T-helper 1 cell treated with Interleukin-12 subunit alpha and Interleukin-12 subunit beta and Interleukin-4 antibody, amounts not matched to agents 30 μg/mL and 1 μg/mL, for 36 hours (primary cell): ENCODE data around the gene PPP2R5A.
"Not testable (repeated sequence)": the region's sequence is repeated elsewhere in the genome, so short reads cannot be mapped to it uniquely, and the experiment has no call there.

Experiments used
- H3K27ac Mint-ChIP-seq: one replicate; pipeline ENCODE4 v1.8.0; 2021; ENCODE audit warnings: mild to moderate bottlenecking, mixed read lengths
- H3K27me3 Mint-ChIP-seq: one replicate; pipeline ENCODE4 v1.8.0; 2021; ENCODE audit warnings: low read depth, mixed read lengths
- H3K36me3 Mint-ChIP-seq: one replicate; pipeline ENCODE4 v1.8.0; 2021; ENCODE audit warnings: low read depth, mixed read lengths
- H3K4me1 Mint-ChIP-seq: one replicate; pipeline ENCODE4 v1.8.0; 2021; ENCODE audit warnings: low read depth, mixed read lengths
- H3K4me3 Mint-ChIP-seq: one replicate; pipeline ENCODE4 v1.8.0; 2021; ENCODE audit warnings: mild to moderate bottlenecking, moderate library complexity, mixed read lengths
- H3K9me3 Mint-ChIP-seq: one replicate; pipeline ENCODE4 v1.8.0; 2021; ENCODE audit warnings: mixed read lengths

Gene PPP2R5A

DNA sequence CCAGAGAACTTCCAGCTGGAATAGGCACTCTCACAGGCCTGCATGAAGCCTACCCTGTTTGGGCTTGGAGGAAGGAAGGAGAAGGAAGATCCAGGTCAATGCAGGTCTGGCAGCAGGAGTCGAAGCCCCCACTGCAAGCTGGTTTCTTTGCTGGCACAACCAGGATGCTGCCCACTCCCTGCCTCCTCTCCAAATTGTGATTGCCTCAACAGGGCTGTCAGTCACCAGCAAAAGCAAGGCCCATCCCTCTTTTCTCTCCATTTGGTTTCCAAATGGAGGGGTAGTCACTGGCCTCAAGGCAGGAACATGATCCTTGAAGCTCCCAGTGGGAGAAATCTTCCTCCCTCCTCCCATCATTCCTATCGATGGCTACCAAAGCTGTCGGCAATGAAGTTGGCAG is 92.4 kb downstream of the PPP2R5A start:
- H3K36me3 Mint-ChIP-seq = peaks cover 47% of the 10 kb centered on the region
- H3K4me1 Mint-ChIP-seq = no peaks in the 10 kb centered on the region
- H3K9me3 Mint-ChIP-seq = no peaks in the 10 kb centered on the region
- H3K4me3 Mint-ChIP-seq = no peak overlapping the region
- no peak overlapping the region for H3K27ac Mint-ChIP-seq
- H3K27me3 Mint-ChIP-seq = no peaks in the 10 kb centered on the region

DNA sequence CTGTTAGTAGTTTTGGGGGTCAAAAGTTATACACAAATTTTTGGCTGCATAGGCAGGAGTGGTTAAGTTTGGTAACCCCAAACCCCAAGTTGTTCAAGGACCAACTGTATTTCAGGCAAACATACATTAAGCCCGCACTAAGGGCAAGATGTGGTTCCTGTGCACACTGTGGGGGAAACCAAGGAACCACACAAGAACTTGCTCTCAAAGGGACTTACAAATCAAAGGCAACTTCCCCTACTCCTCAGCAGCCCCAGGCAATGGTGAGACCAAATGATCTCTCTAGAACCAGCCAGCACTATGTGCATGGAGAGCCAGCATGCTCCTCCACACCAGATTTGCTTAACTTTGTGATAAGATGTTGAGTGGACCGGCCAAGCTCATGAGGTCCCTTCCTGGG is 94.2 kb downstream of the PPP2R5A start:
- Mint-ChIP-seq H3K4me3 (no peak overlapping the region), H3K4me1 (no peaks in the 10 kb centered on the region), H3K36me3 (peaks cover 35% of the 10 kb centered on the region), H3K27me3 (no peaks in the 10 kb centered on the region), H3K27ac (no peak overlapping the region), H3K9me3 (no peaks in the 10 kb centered on the region)

DNA sequence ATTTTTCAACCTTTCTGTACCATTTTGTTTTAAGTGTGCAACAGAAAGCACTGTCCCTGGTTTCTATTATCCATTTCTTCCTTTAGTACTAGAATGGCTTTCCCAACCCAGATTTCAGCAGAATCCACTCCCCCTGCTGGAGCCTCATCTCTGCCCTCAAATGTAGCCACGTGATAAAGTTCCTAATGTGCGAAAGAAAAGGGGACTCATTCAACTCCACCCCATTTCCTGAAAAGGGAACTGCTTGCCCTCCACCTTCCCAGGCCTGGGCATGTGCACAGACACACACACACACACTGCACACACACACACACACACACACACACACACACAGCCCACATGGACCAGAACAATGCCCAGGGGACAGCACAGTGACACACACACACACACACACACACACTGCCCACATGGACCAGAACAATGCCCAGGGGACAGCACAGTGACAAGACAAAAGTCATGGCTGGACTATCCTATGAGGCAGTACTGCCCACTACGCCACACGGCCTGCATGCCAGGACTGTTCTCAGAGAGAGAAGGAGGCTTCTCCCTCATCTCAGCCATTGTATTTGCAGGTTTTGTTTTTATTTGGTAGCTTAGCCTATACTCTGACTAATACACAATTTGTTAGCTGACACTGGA is 96.3 kb downstream of the PPP2R5A start:
- peaks cover 4% of the 10 kb centered on the region for H3K4me1 Mint-ChIP-seq
- H3K27ac Mint-ChIP-seq = no peak overlapping the region
- no peaks in the 10 kb centered on the region for H3K9me3 Mint-ChIP-seq
- H3K27me3 Mint-ChIP-seq = no peaks in the 10 kb centered on the region
- peaks cover 40% of the 10 kb centered on the region for H3K36me3 Mint-ChIP-seq
- H3K4me3 Mint-ChIP-seq = no peak overlapping the region

DNA sequence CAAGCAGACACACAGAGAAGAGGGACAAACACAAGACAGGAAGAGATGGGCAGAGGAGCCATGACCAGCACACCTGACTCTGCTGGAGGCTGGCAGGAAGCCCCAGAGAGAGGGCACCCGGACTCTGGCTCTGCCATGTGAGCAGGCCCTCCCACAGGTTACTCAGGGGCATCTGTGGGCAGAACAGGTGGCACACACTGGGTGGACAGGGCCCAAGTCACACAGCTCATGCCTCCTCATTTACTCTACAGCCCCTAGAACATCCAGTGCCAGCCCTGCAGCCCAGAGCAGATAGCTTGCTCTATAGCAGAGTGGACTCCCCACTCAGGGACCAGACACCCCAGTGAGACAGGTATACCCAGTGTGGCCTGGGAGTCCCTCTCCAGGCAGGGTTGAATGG is 100.8 kb downstream of the PPP2R5A start:
- H3K36me3 Mint-ChIP-seq = peaks cover 40% of the 10 kb centered on the region
- H3K4me3 Mint-ChIP-seq = no peak overlapping the region
- H3K27me3 Mint-ChIP-seq = no peaks in the 10 kb centered on the region
- peaks cover 6% of the 10 kb centered on the region for H3K4me1 Mint-ChIP-seq
- H3K27ac Mint-ChIP-seq = no peak overlapping the region
- peaks cover 11% of the 10 kb centered on the region for H3K9me3 Mint-ChIP-seq

DNA sequence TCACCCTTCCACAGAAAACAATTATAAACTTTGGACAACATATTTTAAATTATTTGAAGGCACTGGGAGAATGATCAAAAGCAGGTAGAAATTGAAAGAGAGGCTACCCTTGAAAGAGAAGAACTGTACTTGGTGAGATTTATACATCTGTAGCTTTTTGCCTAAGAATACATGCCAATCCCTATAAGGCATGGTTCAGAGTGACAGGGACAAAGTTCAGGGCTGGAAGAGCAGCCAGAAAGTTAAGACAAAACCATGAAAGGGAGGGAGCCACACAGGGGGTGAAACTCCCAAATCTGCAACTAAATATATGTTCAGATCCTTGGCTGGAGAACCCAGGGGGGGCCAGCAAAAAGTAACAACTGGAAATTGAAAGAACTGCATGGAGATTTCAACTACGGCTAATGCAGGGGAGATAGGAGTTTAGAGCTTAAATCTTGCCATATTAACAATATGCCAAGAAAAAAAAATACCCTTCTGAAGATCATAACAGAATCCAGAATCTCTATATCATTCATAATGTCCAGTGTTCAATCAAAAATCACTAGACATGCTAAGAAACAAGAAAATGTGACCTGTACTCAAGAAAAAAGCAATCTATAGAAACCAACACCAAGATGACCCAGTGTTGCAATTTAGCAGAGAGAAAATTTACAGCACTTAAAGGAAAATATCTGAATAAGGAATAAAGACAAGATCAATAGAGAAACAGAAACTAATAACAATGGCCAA is 103.9 kb downstream of the PPP2R5A start:
- no peak overlapping the region for H3K4me3 Mint-ChIP-seq

DNA sequence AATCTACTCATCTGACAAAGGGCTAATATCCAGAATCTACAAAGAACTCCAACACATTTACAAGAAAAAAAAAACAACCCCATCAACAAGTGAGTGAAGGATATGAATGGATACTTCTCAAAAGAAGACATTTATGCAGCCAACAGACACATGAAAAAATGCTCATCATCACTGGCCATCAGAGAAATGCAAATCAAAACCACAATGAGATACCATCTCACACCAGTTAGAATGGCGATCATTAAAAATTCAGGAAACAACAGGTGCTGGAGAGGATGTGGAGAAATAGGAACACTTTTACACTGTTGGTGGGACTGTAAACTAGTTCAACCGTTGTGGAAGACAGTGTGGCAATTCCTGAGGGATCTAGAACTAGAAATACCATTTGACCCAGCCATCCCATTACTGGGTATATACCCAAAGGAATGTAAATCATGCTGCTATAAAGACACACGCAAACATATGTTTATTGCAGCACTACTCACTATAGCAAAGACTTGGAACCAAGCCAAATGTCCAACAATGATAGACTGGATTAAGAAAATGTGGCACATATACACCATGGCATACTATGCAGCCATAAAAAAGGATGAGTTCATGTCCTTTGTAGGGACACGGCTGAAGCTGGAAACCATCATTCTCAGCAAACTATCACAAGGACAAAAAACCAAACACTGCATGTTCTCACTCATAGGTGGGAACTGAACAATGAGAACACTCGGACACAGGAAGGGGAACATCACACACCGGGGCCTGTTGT is 110.6 kb downstream of the PPP2R5A start:
- peaks cover 20% of the 10 kb centered on the region for H3K9me3 Mint-ChIP-seq
- H3K36me3 Mint-ChIP-seq = peaks cover 38% of the 10 kb centered on the region
- H3K27ac Mint-ChIP-seq, H3K27me3 Mint-ChIP-seq, H3K4me1 Mint-ChIP-seq, H3K4me3 Mint-ChIP-seq: not testable (repeated sequence)

More for the DNA sequence above, 103.9 kb downstream of the PPP2R5A start:
- Mint-ChIP-seq H3K27me3 (no peaks in the 10 kb centered on the region), H3K36me3 (peaks cover 44% of the 10 kb centered on the region), H3K9me3 (peaks cover 21% of the 10 kb centered on the region), H3K4me1 (peaks cover 11% of the 10 kb centered on the region), H3K27ac (no peak overlapping the region)

DNA sequence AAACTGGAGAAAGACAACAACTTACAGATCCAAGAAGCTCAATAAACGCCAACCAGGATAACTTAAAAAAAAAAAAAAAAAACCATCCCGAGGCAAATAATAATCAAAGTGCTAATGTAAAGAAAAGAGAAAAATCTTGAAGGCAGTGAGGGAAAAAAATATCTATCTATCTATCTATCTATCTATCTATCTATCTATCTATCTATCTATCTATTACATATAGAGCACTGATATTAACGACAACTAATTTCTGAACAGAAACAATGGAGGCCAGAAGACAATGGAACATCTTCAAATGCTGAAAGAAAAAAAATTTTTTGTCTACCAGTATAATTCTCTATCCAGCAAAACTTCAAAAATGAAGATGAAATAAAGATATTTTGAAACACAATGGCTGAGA is 111.4 kb downstream of the PPP2R5A start:
- peaks cover 34% of the 10 kb centered on the region for H3K36me3 Mint-ChIP-seq
- H3K9me3 Mint-ChIP-seq = peaks cover 18% of the 10 kb centered on the region
- H3K4me1 Mint-ChIP-seq = peaks cover 2% of the 10 kb centered on the region
- H3K27ac Mint-ChIP-seq = no peak overlapping the region
- no peak overlapping the region for H3K4me3 Mint-ChIP-seq
- H3K27me3 Mint-ChIP-seq = no peaks in the 10 kb centered on the region

DNA sequence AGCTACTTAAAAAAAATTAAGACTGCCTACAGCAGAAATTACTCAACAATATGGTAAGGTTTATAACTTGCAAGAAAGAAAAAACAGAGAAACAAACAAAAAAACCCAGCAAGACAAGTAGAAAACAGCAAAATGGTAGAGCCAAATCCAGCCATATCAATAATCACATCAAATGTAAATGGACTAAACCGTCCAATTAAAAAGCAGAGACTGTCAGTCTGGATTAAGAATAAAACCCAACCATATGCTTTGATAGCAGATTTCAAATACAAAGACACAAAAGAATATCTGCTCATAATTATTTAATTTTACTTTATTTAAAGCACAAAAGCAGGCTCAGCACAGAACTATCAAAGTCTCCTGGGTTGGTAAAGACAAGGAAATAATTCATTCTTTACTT is 112.0 kb downstream of the PPP2R5A start:
- peaks cover 14% of the 10 kb centered on the region for H3K9me3 Mint-ChIP-seq
- no peaks in the 10 kb centered on the region for H3K27me3 Mint-ChIP-seq
- no peak overlapping the region for H3K4me3 Mint-ChIP-seq
- no peaks in the 10 kb centered on the region for H3K4me1 Mint-ChIP-seq
- peaks cover 36% of the 10 kb centered on the region for H3K36me3 Mint-ChIP-seq
- no peak overlapping the region for H3K27ac Mint-ChIP-seq

DNA sequence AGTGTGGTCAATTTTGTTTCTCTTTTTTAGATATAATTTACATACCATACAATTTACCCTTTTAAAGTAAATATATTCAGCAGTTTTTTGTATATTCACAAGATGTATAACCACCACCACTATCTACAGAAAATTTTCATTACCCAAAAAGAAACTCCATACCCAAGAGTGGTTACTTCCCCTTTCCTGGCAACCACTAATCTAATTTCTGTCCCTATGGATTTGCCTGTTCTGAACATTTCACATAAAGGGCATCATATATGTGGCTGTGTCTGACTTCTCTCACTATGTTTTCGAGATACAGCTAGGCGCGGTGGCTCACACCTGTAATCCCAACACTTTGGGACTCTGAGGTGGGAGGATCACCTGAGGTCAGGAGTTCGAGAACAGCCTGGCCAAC is 115.8 kb downstream of the PPP2R5A start:
- H3K27ac Mint-ChIP-seq = no peak overlapping the region
- no peaks in the 10 kb centered on the region for H3K27me3 Mint-ChIP-seq
- H3K36me3 Mint-ChIP-seq = peaks cover 40% of the 10 kb centered on the region
- H3K9me3 Mint-ChIP-seq = peaks cover 9% of the 10 kb centered on the region
- H3K4me1 Mint-ChIP-seq = no peaks in the 10 kb centered on the region
- H3K4me3 Mint-ChIP-seq = no peak overlapping the region

DNA sequence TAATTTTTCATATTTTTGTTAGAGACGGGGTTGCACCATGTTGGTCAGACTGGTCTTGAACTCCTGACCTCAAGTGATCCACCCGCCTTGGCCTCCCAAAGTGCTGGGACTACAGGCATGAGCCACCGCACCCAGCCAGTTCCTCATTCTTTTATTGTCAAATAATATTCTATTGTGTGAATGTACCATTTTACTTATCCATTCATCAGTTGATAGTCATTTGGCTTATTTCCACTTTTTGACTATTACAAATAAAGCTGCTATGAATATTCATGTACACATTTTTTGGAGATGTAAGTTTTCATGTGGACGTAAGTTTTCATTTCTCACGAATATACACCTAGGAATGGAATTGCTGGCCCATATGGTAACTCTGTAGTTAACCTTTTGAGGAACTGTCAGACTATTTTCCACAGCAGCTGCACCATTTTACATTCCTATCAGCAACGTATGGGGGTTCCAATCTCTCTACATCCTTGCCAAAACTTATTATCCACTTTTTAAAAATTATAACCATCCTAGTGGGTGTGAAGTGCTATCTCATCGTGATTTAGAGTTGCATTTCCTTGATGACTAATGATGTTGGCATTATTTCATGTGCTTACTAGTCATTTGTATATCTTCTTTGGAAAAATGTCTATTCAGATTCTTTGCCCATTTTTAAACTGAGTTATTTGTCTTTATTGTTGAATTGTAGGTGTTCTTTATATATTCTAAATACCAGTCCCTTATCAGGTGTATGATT is 116.8 kb downstream of the PPP2R5A start:
- Mint-ChIP-seq H3K9me3 (peaks cover under 1% of the 10 kb centered on the region), H3K4me1 (no peaks in the 10 kb centered on the region), H3K27ac (no peak overlapping the region), H3K36me3 (peaks cover 36% of the 10 kb centered on the region), H3K27me3 (no peaks in the 10 kb centered on the region), H3K4me3 (no peak overlapping the region)

DNA sequence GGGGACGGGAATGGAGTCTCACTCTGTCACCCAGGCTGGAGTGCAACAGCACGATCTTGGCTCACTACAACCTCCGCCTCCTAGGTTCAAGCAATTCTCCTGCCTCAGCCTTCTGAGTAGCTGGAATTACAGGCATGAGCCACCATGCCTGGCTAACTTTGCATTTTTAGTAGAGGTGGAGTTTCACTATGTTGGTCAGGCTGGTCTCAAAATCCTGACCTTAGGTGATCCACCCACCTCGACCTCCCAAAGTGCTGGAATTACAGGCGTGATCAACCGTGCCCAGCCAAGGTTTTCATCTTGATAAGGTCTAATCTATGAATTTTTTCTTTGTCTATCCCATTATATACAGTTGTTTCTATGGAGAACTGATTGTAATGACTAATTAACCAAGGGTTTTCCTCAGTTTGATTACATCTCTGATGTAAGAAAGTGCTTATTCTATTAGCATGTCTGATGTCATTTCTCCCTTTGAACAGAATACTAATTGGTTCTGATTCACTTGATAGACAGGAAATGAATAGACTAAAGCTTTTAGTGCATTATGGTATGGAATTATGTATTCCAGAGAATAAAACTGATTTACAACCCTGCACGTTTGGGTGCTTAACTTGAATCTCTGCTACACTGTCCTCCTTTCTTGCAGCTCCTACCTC is 117.6 kb downstream of the PPP2R5A start:
- peaks cover 36% of the 10 kb centered on the region for H3K36me3 Mint-ChIP-seq
- H3K9me3 Mint-ChIP-seq = no peaks in the 10 kb centered on the region
- no peak overlapping the region for H3K27ac Mint-ChIP-seq
- no peaks in the 10 kb centered on the region for H3K4me1 Mint-ChIP-seq
- no peak overlapping the region for H3K4me3 Mint-ChIP-seq
- no peaks in the 10 kb centered on the region for H3K27me3 Mint-ChIP-seq

DNA sequence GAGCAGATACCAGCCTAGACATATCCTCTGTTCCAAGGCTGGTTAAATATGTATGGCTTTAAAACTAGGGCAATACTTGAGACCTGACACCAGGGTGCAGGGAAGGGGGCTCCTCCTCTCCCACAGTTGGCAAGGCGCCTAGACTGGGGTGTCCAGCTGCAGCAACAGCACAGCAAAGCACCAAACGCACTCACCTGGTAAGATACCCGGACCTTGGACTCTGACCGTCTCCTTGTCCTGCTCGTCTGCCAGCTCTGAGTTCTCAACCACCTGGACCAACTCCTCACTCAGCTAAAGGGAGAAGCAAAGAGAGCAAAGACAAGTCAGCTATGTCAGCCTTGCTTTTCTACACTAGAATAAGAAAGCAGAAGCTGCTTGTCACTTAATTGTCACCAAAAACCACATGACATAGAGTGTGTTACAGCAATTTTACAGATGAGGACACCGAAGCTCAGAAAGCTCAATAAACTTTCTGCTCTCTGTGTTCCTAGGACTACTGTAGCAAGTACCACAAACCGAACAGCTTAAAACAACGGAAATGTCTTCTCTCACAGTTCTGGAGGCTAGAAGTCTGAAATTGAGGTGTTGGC is 125.1 kb downstream of the PPP2R5A start:
- no peak overlapping the region for H3K27ac Mint-ChIP-seq
- no peaks in the 10 kb centered on the region for H3K9me3 Mint-ChIP-seq
- no peak overlapping the region for H3K4me3 Mint-ChIP-seq
- no peaks in the 10 kb centered on the region for H3K27me3 Mint-ChIP-seq
- H3K4me1 Mint-ChIP-seq = peaks cover 26% of the 10 kb centered on the region
- H3K36me3 Mint-ChIP-seq = peaks cover 43% of the 10 kb centered on the region
